Measurements from ENCODE around the gene HERC3. TPM values are rescaled to one million over a fixed set of nuclear protein-coding genes. Genes with fewer than 3 reads are reported as not detected.

HERC3 gene
- total and polyA plus RNA-seq, 2 donors (not counting 3 experiments of a cell fraction or from before 2014, with no cell fraction given): 6.3 to 21.2 TPM

DNA sequence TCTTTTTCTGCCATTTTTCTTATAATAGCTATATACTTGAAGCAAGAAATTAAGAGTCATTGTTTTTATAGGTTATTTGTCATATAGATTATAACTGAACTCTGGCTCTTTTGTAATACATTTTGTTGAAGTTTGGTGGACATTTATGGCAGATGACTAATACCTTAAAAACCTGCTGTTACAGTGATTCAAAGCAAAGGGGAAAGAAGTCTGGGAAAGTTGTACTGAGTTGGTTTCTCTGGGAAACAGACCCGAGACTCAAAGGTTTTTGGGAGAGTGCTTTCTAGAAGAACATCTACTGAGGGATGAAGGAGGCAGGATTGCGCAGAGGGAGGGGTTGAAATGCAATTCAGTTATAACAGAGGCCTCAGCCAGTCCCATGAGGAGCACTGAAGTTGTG, 69.5 kb downstream of the HERC3 start:
- no TSS peak for BruUV-seq (replicated peaks)
- Histone ChIP-seq H3K4me2 (ENCODE audit: insufficient read depth, low read length) (no peak overlapping the region), H3K27ac (ENCODE audit: insufficient read depth, low read depth, low read length) (peak overlapping the region; percentile 6), H3K9me1 (replicated peaks; ENCODE audit: control insufficient read depth, extremely low read depth, insufficient read depth, low read length) (no peaks in the 10 kb centered on the region), H3K4me3 (replicated peaks in 1 of 3; ENCODE audit: insufficient read depth in 1 of 3, low read depth in 1 of 3, low read length in 3 of 3) (no peak overlapping the region), H3K27me3 (ENCODE audit: control insufficient read depth in 2 of 2, insufficient read depth in 2 of 2, low read length in 2 of 2) (no peaks in the 10 kb centered on the region), H3K9me3 (replicated peaks; ENCODE audit: control insufficient read depth, insufficient read depth, low read length) (no peaks in the 10 kb centered on the region), H3K36me3 (ENCODE audit: control insufficient read depth in 2 of 2, extremely low read depth in 1 of 2, insufficient read depth in 2 of 2, low read length in 2 of 2) (no peaks in the 10 kb centered on the region), H3K4me1 (ENCODE audit: control insufficient read depth, extremely low read depth, insufficient read depth, low read length) (peaks cover 20% of the 10 kb centered on the region), H2AFZ (ENCODE audit: low read depth, low read length) (no peak overlapping the region), H4K20me1 (replicated peaks; ENCODE audit: control insufficient read depth, extremely low read depth, insufficient read depth, low read length) (no peaks in the 10 kb centered on the region), H3K9ac (replicated peaks; ENCODE audit: extremely low read depth, insufficient read depth, low read length) (no peak overlapping the region), H3K79me2 (ENCODE audit: control insufficient read depth, insufficient read depth, low read length) (no peaks in the 10 kb centered on the region)
- TF ChIP-seq FOS (IDR thresholded peaks at IDR 0.05; ENCODE audit: borderline replicate concordance, insufficient read depth, low read length) (peak; percentile 49), GATA2 (IDR thresholded peaks at IDR 0.05; ENCODE audit: insufficient read depth, insufficient read length, low read depth, low read length) (no peak), JUN (IDR thresholded peaks at IDR 0.05; ENCODE audit: borderline replicate concordance, insufficient read depth, insufficient read length, low read depth) (peak; percentile 17)
- TF ChIP-seq, protein P1, sequence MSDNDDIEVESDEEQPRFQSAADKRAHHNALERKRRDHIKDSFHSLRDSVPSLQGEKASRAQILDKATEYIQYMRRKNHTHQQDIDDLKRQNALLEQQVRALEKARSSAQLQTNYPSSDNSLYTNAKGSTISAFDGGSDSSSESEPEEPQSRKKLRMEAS (IDR thresholded peaks at IDR 0.05; ENCODE audit: insufficient read depth, insufficient read length): no peak
- FAIRE-seq (peak; percentile 63), DNase-seq (ENCODE audit: low read depth, low spot score) (peak; percentile 63)
- dilution Hi-C loops (cut with MboI; ENCODE audit: extremely low pct_ligation_motif_present, low sequenced_read_pairs): no loop called here
- ChIA-PET CTCF (interaction anchor here (0.9 to 4.7 kb wide), 5 partner anchors 11 to 135 kb away, joined by 4 to 59 read pairs (median 9); no protein-coding TSS in a partner anchor), POLR2A (no interaction called here)
- intact Hi-C loops (cut with micrococcal nuclease): no loop called here

DNA sequence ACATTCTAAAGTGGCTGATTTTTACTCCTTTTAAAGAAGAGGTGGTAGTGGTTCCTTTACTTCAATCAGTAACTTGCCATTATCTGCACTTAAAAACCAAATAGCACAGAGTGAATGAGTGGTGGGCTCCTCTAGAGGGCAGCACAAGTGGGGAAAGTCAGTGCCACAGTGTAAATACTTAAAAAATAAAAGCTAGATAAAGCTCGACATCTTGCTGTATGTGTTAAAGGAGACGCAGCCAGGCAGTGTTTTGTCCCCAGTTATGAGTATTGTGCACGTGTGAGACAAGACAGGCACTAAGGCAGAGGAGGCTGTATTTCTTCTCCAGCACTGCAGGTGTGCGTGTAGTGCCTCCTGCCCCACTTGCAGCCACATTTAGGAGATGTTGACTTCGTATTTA, 80.7 kb downstream of the HERC3 start:
- POLR2A ChIA-PET: no interaction called here
- FAIRE-seq: peak; percentile 40

More for the DNA sequence above, 80.7 kb downstream of the HERC3 start:
- Histone ChIP-seq H3K4me1 (ENCODE audit: control insufficient read depth, extremely low read depth, insufficient read depth, low read length) (no peaks in the 10 kb centered on the region), H2AFZ (ENCODE audit: low read depth, low read length) (no peak overlapping the region), H3K9me1 (replicated peaks; ENCODE audit: control insufficient read depth, extremely low read depth, insufficient read depth, low read length) (no peaks in the 10 kb centered on the region), H3K4me3 (replicated peaks in 1 of 3; ENCODE audit: insufficient read depth in 1 of 3, low read depth in 1 of 3, low read length in 3 of 3) (no peak overlapping the region), H3K4me2 (ENCODE audit: insufficient read depth, low read length) (no peak overlapping the region), H4K20me1 (replicated peaks; ENCODE audit: control insufficient read depth, extremely low read depth, insufficient read depth, low read length) (no peaks in the 10 kb centered on the region), H3K9me3 (replicated peaks; ENCODE audit: control insufficient read depth, insufficient read depth, low read length) (no peaks in the 10 kb centered on the region), H3K36me3 (ENCODE audit: control insufficient read depth in 2 of 2, extremely low read depth in 1 of 2, insufficient read depth in 2 of 2, low read length in 2 of 2) (peaks cover 0 to under 1% of the 10 kb centered on the region in 2 experiments), H3K9ac (replicated peaks; ENCODE audit: extremely low read depth, insufficient read depth, low read length) (no peak overlapping the region), H3K79me2 (ENCODE audit: control insufficient read depth, insufficient read depth, low read length) (no peaks in the 10 kb centered on the region), H3K27me3 (ENCODE audit: control insufficient read depth in 2 of 2, insufficient read depth in 2 of 2, low read length in 2 of 2) (no peaks in the 10 kb centered on the region), H3K27ac (ENCODE audit: insufficient read depth, low read depth, low read length) (no peak overlapping the region)
- CTCF ChIA-PET: interaction anchor here (0.5 to 2.3 kb wide), 55 partner anchors 8 to 384 kb away, joined by 3 to 51 read pairs (median 4); partner anchors contain the start of genes HERC3 and PYURF
- intact Hi-C loops (cut with micrococcal nuclease): loop anchor here (2.0 to 5.0 kb wide), 2 partner anchors 118 to 349 kb away; no protein-coding TSS in a partner anchor
- TF ChIP-seq, protein P2, sequence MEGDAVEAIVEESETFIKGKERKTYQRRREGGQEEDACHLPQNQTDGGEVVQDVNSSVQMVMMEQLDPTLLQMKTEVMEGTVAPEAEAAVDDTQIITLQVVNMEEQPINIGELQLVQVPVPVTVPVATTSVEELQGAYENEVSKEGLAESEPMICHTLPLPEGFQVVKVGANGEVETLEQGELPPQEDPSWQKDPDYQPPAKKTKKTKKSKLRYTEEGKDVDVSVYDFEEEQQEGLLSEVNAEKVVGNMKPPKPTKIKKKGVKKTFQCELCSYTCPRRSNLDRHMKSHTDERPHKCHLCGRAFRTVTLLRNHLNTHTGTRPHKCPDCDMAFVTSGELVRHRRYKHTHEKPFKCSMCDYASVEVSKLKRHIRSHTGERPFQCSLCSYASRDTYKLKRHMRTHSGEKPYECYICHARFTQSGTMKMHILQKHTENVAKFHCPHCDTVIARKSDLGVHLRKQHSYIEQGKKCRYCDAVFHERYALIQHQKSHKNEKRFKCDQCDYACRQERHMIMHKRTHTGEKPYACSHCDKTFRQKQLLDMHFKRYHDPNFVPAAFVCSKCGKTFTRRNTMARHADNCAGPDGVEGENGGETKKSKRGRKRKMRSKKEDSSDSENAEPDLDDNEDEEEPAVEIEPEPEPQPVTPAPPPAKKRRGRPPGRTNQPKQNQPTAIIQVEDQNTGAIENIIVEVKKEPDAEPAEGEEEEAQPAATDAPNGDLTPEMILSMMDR (IDR thresholded peaks at IDR 0.05; ENCODE audit: extremely low read depth in 1 of 2, insufficient read depth in 1 of 2, low read depth in 1 of 2, low read length in 2 of 2): peak; percentile 56 to 74
- TF ChIP-seq JUN (IDR thresholded peaks at IDR 0.05; ENCODE audit: borderline replicate concordance, insufficient read depth, insufficient read length, low read depth): no peak
- dilution Hi-C loops (cut with MboI; ENCODE audit: extremely low pct_ligation_motif_present, low sequenced_read_pairs): no loop called here
- BruUV-seq (replicated peaks): no TSS peak
- DNase-seq (ENCODE audit: low read depth, low spot score): peak; percentile 65

Measured in endothelial cell of umbilical vein (primary cell).